Thyroid gland (tissue), 4 donors: Measurements from ENCODE around the gene F8. TPM values are rescaled to one million over a fixed set of nuclear protein-coding genes. Genes with fewer than 3 reads are reported as not detected.

Experiments
- DNase-seq, 2 donors: peaks; one replicate each; pipeline ENCODE4 v3.0.0-alpha.2; 2019
- H3K27ac ChIP-seq, 3 donors: fragments of 200-600 bp; sonication (generic); 1 replicate in 2 of 3; 2 replicates in 1 of 3; pipeline ENCODE4 v1.5.1; 2016 to 2019; ENCODE audit warnings: mild to moderate bottlenecking in 1 of 3, moderate library complexity in 1 of 3
- H3K27me3 ChIP-seq: fragments of 200-600 bp; sonication (generic); one replicate; pipeline ENCODE4 v1.5.1; 2019
- H3K36me3 ChIP-seq, 2 donors: fragments of 200-600 bp; sonication (generic); one replicate each; pipeline ENCODE4 v1.5.1; 2016 to 2019
- H3K4me1 ChIP-seq, 2 donors: fragments of 200-600 bp; sonication (generic); one replicate each; pipeline ENCODE4 v1.5.1; 2017 to 2019
- H3K4me3 ChIP-seq, 3 donors: fragments of 200-600 bp; sonication (generic); replicated peaks in 1 of 3; 1 replicate in 2 of 3; 2 replicates in 1 of 3; pipeline ENCODE4 v1.5.1; 2016; ENCODE audit warnings: mild to moderate bottlenecking in 1 of 3
- H3K9me3 ChIP-seq: fragments of 200-600 bp; sonication (generic); one replicate; pipeline ENCODE4 v1.5.1; 2017
- CTCF ChIP-seq, 6 experiments: fragments of 200-600 bp in 3 of 6; fragments of 450-650 bp in 3 of 6; sonication (generic) in 3 of 6; IDR thresholded peaks; one replicate each; pipeline ENCODE4 v1.5.1; 2016 to 2019; ENCODE audit warnings: antibody characterized with exemption in 6 of 6, mild to moderate bottlenecking in 2 of 6, inconsistent platforms in 1 of 6, moderate library complexity in 1 of 6
- POLR2A ChIP-seq, 2 donors: fragments of 450-650 bp; IDR thresholded peaks; one replicate each; pipeline ENCODE4 v1.6.1; 2017; ENCODE audit warnings: antibody characterized with exemption in 2 of 2, mild to moderate bottlenecking in 2 of 2, moderate library complexity in 1 of 2
- WGBS, 2 donors: methylation state at CpG; one replicate each; pipeline ENCODE4 v1.1.5; 2017; 5-methylcytosine and 5-hydroxymethylcytosine counted together
- intact Hi-C: fragments of 100-400 bp; cut with DNase I; formaldehyde crosslinking; loops from one replicate; pipeline ENCODE4 v1.15.1; 2023
- total RNA-seq, 4 donors: library from RNA; depleted of rRNA; stranded (reverse); fragments of >200 nt; gene quantifications; one replicate each; pipeline ENCODE4 v1.2.3, GENCODE V29; 2016

Gene F8
- total RNA-seq, 4 donors from 2014 or later: 17.3 to 43.1 (median 29.3) TPM

GRCh38 chrX:155056471-155056870 lies 33.9 kb upstream of the F8 start:
- no peak overlapping the region for H3K27ac ChIP-seq
- H3K36me3 ChIP-seq: no peaks in the 10 kb centered on the region
- no peak for DNase-seq
- no peak overlapping the region for H3K4me3 ChIP-seq
- intact Hi-C loops: no loop called here
- no peaks in the 10 kb centered on the region for H3K9me3 ChIP-seq
- H3K4me1 ChIP-seq: peaks cover 0 to 10% of the 10 kb centered on the region in 2 donors
- TF ChIP-seq CTCF (IDR thresholded peaks at IDR 0.05) (no peak), POLR2A (IDR thresholded peaks at IDR 0.05) (no peak)
- WGBS, 2 donors: 85 to 97% methylated on average over 1 of the region's 1 CpG
- no peaks in the 10 kb centered on the region for H3K27me3 ChIP-seq

GRCh38 chrX:155055494-155055893 lies 33.0 kb upstream of the F8 start:
- Histone ChIP-seq H3K36me3 (no peaks in the 10 kb centered on the region), H3K9me3 (no peaks in the 10 kb centered on the region), H3K4me3 (no peak overlapping the region), H3K4me1 (peaks cover 0 to 10% of the 10 kb centered on the region in 2 donors), H3K27me3 (no peaks in the 10 kb centered on the region), H3K27ac (no peak overlapping the region)
- intact Hi-C loops: no loop called here
- WGBS, 2 donors: 86 to 92% methylated on average over 3 of the region's 3 CpGs
- DNase-seq: no peak
- TF ChIP-seq CTCF (IDR thresholded peaks at IDR 0.05) (no peak), POLR2A (IDR thresholded peaks at IDR 0.05) (no peak)

- no peaks in the 10 kb centered on the region for H3K27me3 ChIP-seq
- DNase-seq: no peak
- 93 to 96% methylated on average over 4 of the region's 4 CpGs for WGBS, 2 donors
- H3K27ac ChIP-seq: no peak overlapping the region
- H3K9me3 ChIP-seq: no peaks in the 10 kb centered on the region
- intact Hi-C loops: no loop called here
- H3K36me3 ChIP-seq: no peaks in the 10 kb centered on the region
- TF ChIP-seq POLR2A (IDR thresholded peaks at IDR 0.05) (no peak), CTCF (IDR thresholded peaks at IDR 0.05) (no peak)
- no peak overlapping the region for H3K4me3 ChIP-seq
- peaks cover 0 to 10% of the 10 kb centered on the region in 2 donors for H3K4me1 ChIP-seq
Measured at GRCh38 chrX:155054255-155054654, 31.7 kb upstream of the F8 start.

- Histone ChIP-seq H3K4me3 (no peak overlapping the region), H3K27ac (no peak overlapping the region), H3K27me3 (no peaks in the 10 kb centered on the region), H3K36me3 (no peaks in the 10 kb centered on the region), H3K4me1 (peaks cover 0 to 10% of the 10 kb centered on the region in 2 donors), H3K9me3 (no peaks in the 10 kb centered on the region)
- WGBS, 2 donors: 96% methylated on average over 3 of the region's 3 CpGs
- TF ChIP-seq POLR2A (IDR thresholded peaks at IDR 0.05): no peak
- TF ChIP-seq CTCF (IDR thresholded peaks at IDR 0.05): no peak
- intact Hi-C loops: no loop called here
- DNase-seq: no peak
Measured at GRCh38 chrX:155053656-155054055, 31.1 kb upstream of the F8 start.

GRCh38 chrX:155052738-155053498 lies 30.4 kb upstream of the F8 start:
- DNase-seq: no peak
- intact Hi-C loops: no loop called here
- TF ChIP-seq POLR2A (IDR thresholded peaks at IDR 0.05): no peak
- no peak for TF ChIP-seq CTCF (IDR thresholded peaks at IDR 0.05)

More at GRCh38 chrX:155052738-155053498, 30.4 kb upstream of the F8 start:
- Histone ChIP-seq H3K9me3 (no peaks in the 10 kb centered on the region), H3K27me3 (no peaks in the 10 kb centered on the region), H3K27ac (no peak overlapping the region), H3K4me1 (peaks cover 0 to 10% of the 10 kb centered on the region in 2 donors), H3K36me3 (no peaks in the 10 kb centered on the region), H3K4me3 (no peak overlapping the region)
- WGBS, 2 donors: 87 to 93% methylated on average over 5 of the region's 5 CpGs
